GM21717 (cell line): ENCODE measurements around the gene SLC7A9.
"Not testable (repeated sequence)": the region's sequence is repeated elsewhere in the genome, so short reads cannot be mapped to it uniquely, and the experiment has no call there.

ENCODE experiments used
- ATAC-seq: cut with Tn5 transposase; IDR thresholded peaks from one replicate; pipeline ENCODE4 v1.9.1; 2021; ENCODE audit warnings: mild to moderate bottlenecking, moderate library complexity; ENCODE audit not compliant: unreplicated experiment

The SLC7A9 gene

GRCh38 chr19:32865326-32865725, 4.2 kb downstream of the SLC7A9 start:
- ATAC-seq: no peak

GRCh38 chr19:32864318-32865007, 5.1 kb downstream of the SLC7A9 start:
- no peak for ATAC-seq

GRCh38 chr19:32863841-32864240, 5.7 kb downstream of the SLC7A9 start:
- no peak for ATAC-seq

- ATAC-seq: no peak
Observed at GRCh38 chr19:32863301-32863700, 6.3 kb downstream of the SLC7A9 start.

GRCh38 chr19:32862741-32863140, 6.8 kb downstream of the SLC7A9 start:
- no peak for ATAC-seq

- ATAC-seq: no peak
Observed at GRCh38 chr19:32862173-32862572, 7.4 kb downstream of the SLC7A9 start.

- no peak for ATAC-seq
Observed at GRCh38 chr19:32861596-32861995, 8.0 kb downstream of the SLC7A9 start.

- no peak for ATAC-seq
Observed at GRCh38 chr19:32859591-32859990, 10.0 kb downstream of the SLC7A9 start.

- no peak for ATAC-seq
Observed at GRCh38 chr19:32858559-32858958, 11.0 kb downstream of the SLC7A9 start.

- no peak for ATAC-seq
Observed at GRCh38 chr19:32858155-32858554, 11.4 kb downstream of the SLC7A9 start.

GRCh38 chr19:32857584-32857983, 12.0 kb downstream of the SLC7A9 start:
- no peak for ATAC-seq

- ATAC-seq: not testable (repeated sequence)
Observed at GRCh38 chr19:32856818-32857217, 12.7 kb downstream of the SLC7A9 start.

- ATAC-seq: no peak
Observed at GRCh38 chr19:32852216-32852615, 17.4 kb downstream of the SLC7A9 start.

GRCh38 chr19:32848035-32848434, 21.5 kb downstream of the SLC7A9 start:
- not testable (repeated sequence) for ATAC-seq

- ATAC-seq: no peak
Observed at GRCh38 chr19:32843716-32844245, 25.8 kb downstream of the SLC7A9 start.

GRCh38 chr19:32842061-32842460, 27.5 kb downstream of the SLC7A9 start:
- ATAC-seq: no peak

- no peak for ATAC-seq
Observed at GRCh38 chr19:32837531-32837930, 32.0 kb downstream of the SLC7A9 start.

- not testable (repeated sequence) for ATAC-seq
Observed at GRCh38 chr19:32833388-32833787, 36.2 kb downstream of the SLC7A9 start.

- not testable (repeated sequence) for ATAC-seq
Observed at GRCh38 chr19:32832825-32833224, 36.7 kb downstream of the SLC7A9 start.

- ATAC-seq: not testable (repeated sequence)
Observed at GRCh38 chr19:32832094-32832493, 37.5 kb downstream of the SLC7A9 start.

- ATAC-seq: no peak
Observed at GRCh38 chr19:32831611-32832010, 38.0 kb downstream of the SLC7A9 start.

- no peak for ATAC-seq
Observed at GRCh38 chr19:32830231-32831014, 39.1 kb downstream of the SLC7A9 start.
